ENCODE measurements around the gene SLC9A2.

The SLC9A2 gene

GRCh38 chr2:102672107-102672776 is 52.9 kb downstream of the SLC9A2 start:
- no peak for DNase-seq (ENCODE audit: low read depth in 4 of 4, low spot score in 1 of 4)

- DNase-seq (ENCODE audit: low read depth in 4 of 4, low spot score in 1 of 4), result no peak
These were observed 55.0 kb downstream of the SLC9A2 start for GRCh38 chr2:102674370-102674769.

GRCh38 chr2:102674836-102675235 is 55.5 kb downstream of the SLC9A2 start:
- no peak for DNase-seq (ENCODE audit: low read depth in 4 of 4, low spot score in 1 of 4)

GRCh38 chr2:102677244-102678215 is 58.2 kb downstream of the SLC9A2 start:
- DNase-seq (ENCODE audit: low read depth in 4 of 4, low spot score in 1 of 4), result no peak

GRCh38 chr2:102678442-102678841 is 59.1 kb downstream of the SLC9A2 start:
- no peak for DNase-seq (ENCODE audit: low read depth in 4 of 4, low spot score in 1 of 4)

- no peak for DNase-seq (ENCODE audit: low read depth in 4 of 4, low spot score in 1 of 4)
These were observed 67.4 kb downstream of the SLC9A2 start for GRCh38 chr2:102686479-102687439.

GRCh38 chr2:102690012-102690411 is 70.7 kb downstream of the SLC9A2 start:
- no peak for DNase-seq (ENCODE audit: low read depth in 4 of 4, low spot score in 1 of 4)

- DNase-seq (ENCODE audit: low read depth in 4 of 4, low spot score in 1 of 4), result no peak
These were observed 77.1 kb downstream of the SLC9A2 start for GRCh38 chr2:102696463-102696862.

- no peak for DNase-seq (ENCODE audit: low read depth in 4 of 4, low spot score in 1 of 4)
These were observed 79.2 kb downstream of the SLC9A2 start for GRCh38 chr2:102698369-102699111.

GRCh38 chr2:102703305-102703704 is 84.0 kb downstream of the SLC9A2 start:
- DNase-seq (ENCODE audit: low read depth in 4 of 4, low spot score in 1 of 4), result no peak

GRCh38 chr2:102703748-102704147 is 84.4 kb downstream of the SLC9A2 start:
- DNase-seq (ENCODE audit: low read depth in 4 of 4, low spot score in 1 of 4), result no peak

- no peak for DNase-seq (ENCODE audit: low read depth in 4 of 4, low spot score in 1 of 4)
These were observed 85.2 kb downstream of the SLC9A2 start for GRCh38 chr2:102704531-102704930.

- no peak for DNase-seq (ENCODE audit: low read depth in 4 of 4, low spot score in 1 of 4)
These were observed 88.7 kb downstream of the SLC9A2 start for GRCh38 chr2:102707796-102708695.

GRCh38 chr2:102708847-102709559 is 89.7 kb downstream of the SLC9A2 start:
- DNase-seq (ENCODE audit: low read depth in 4 of 4, low spot score in 1 of 4), result no peak

GRCh38 chr2:102717308-102718018 is 98.1 kb downstream of the SLC9A2 start:
- no peak for DNase-seq (ENCODE audit: low read depth in 4 of 4, low spot score in 1 of 4)

- no peak for DNase-seq (ENCODE audit: low read depth in 4 of 4, low spot score in 1 of 4)
These were observed 99.3 kb downstream of the SLC9A2 start for GRCh38 chr2:102718387-102719316.

GRCh38 chr2:102724016-102724490 is 104.7 kb downstream of the SLC9A2 start:
- DNase-seq (ENCODE audit: low read depth in 4 of 4, low spot score in 1 of 4), result no peak

Measured in stimulated activated CD4-positive, alpha-beta T cell treated with anti-CD3 and anti-CD28 coated beads, Interleukin-1b, Interleukin-23, amount 100 ng/mL, for 24 hours (primary cell).